MG63 (cell line): ENCODE data around the gene CDCA4. TPM values are rescaled to one million over a fixed set of nuclear protein-coding genes. Genes with fewer than 3 reads are reported as not detected.

Experiments used
- DNase-seq: peaks from one replicate; pipeline ENCODE4 v3.0.0-alpha.2; 2020
- H3K27me3 ChIP-seq: fragments of 250-450 bp; sonication (Bioruptor Pico); 2 replicates; pipeline ENCODE4 v1.5.1; 2020; ENCODE audit warnings: mild to moderate bottlenecking, moderate library complexity
- H3K36me3 ChIP-seq: fragments of 250-450 bp; sonication (Bioruptor Pico); 2 replicates; pipeline ENCODE4 v1.5.1; 2020; ENCODE audit warnings: mild to moderate bottlenecking, moderate library complexity
- H3K4me3 ChIP-seq: fragments of 250-450 bp; sonication (Bioruptor Pico); 2 replicates; pipeline ENCODE4 v1.5.1; 2020; ENCODE audit warnings: mild to moderate bottlenecking, moderate library complexity
- H3K9me3 ChIP-seq: fragments of 250-450 bp; sonication (Bioruptor Pico); 2 replicates; pipeline ENCODE4 v1.5.1; 2020; ENCODE audit warnings: mild to moderate bottlenecking, moderate library complexity
- total RNA-seq: library from RNA; depleted of rRNA; stranded (reverse); fragments of >200 nt; shearing (Covaris generic); gene quantifications from 2 replicates; pipeline ENCODE4 v1.2.3, GENCODE V29; 2014; ENCODE audit warnings: low replicate concordance

Gene CDCA4
- total RNA-seq, 1 experiment from 2014 or later = 49.7 TPM

- no peaks in the 10 kb centered on the region for H3K27me3 ChIP-seq
- DNase-seq = no peak
- peak overlapping the region; percentile 56 for H3K4me3 ChIP-seq
Observed at GRCh38 chr14:104977008-104977680, 43.7 kb downstream of the CDCA4 start.

DNA sequence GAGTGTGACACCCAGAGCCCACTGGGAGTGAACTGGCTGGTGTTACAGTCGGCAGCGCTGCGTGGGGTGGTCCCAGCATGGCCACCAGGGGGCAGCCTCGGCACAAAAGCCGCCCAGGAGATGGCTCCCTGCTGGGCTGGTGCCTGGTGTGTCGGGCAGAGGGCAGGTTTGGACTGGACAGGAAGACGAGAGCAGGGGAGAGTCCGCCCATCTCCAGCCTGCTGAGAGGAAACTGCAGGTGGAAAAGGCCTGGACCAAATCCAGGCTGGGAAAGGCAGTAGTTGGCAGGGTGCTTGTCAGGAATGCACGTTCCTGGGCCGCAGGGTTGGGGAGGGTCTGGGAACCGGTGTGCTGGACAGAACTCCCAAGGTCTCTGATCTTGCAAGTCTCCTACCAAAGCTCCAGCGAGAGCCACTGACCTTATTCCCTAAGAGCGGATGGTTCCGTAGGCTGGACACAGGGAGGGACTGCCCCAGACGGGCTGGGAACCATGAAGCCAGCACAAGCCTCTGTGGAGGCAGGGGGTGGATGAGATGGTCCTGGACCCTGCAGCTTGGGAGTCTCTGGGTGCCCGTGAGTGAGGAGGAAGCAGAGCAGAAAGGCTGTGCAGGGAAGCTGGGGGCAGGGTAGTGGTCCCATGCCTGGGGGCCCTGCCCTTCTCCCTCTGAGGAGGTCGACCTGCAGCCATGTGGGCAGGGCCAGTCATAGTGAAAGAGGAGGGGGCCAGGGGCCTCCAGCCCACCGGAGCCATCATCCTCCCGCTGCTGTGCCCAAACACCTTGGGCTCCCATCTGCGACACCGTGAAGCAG, 44.5 kb downstream of the CDCA4 start:
- H3K4me3 ChIP-seq = no peak overlapping the region; the same call in 1 of the 2 replicates
- DNase-seq = peak; percentile 67
- H3K27me3 ChIP-seq = no peaks in the 10 kb centered on the region
- H3K36me3 ChIP-seq = no peaks in the 10 kb centered on the region
- H3K9me3 ChIP-seq = no peaks in the 10 kb centered on the region

More at GRCh38 chr14:104977008-104977680, 43.7 kb downstream of the CDCA4 start:
- Histone ChIP-seq H3K36me3 (no peaks in the 10 kb centered on the region), H3K9me3 (no peaks in the 10 kb centered on the region)

GRCh38 chr14:104975481-104976197, 45.2 kb downstream of the CDCA4 start:
- Histone ChIP-seq H3K4me3 (no peak overlapping the region), H3K27me3 (no peaks in the 10 kb centered on the region), H3K9me3 (no peaks in the 10 kb centered on the region), H3K36me3 (no peaks in the 10 kb centered on the region)
- DNase-seq = no peak

DNA sequence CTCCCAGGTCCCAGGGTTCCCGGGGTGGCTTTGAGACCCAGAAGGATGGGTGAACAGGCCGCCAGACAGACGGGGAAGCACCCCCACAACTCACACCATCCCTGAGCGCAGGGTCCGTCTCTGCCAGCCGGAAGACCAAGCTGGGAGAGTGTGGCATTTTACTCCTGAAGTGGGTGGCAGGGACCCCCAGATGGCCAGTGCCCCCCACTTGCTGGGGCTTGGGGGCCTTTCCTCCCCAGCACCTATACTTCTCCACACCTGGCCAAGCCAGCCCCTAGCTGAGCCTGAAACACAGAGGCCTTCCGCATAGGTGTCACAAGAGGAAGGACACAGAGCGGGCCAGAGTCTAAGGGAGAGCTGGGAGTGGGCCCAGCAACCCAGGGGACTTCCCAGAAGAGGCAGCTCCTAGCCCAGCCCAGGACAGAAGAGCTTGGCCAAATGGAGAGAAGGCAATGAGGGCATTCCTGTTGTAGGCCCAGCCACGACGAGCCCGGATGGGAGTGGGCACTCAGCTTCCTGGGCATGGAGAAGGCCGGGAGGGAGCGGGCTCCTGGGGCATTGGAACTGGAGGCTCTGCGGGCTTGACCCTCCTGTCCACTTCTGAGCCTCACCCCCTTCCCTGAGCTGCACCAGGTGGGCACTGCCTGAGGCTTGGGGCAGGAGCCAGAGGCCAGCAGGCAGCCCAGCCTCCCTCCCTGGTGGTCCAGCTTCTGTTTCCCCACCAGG, 46.1 kb downstream of the CDCA4 start:
- Histone ChIP-seq H3K27me3 (no peaks in the 10 kb centered on the region), H3K36me3 (no peaks in the 10 kb centered on the region), H3K4me3 (no peak overlapping the region), H3K9me3 (no peaks in the 10 kb centered on the region)
- DNase-seq = no peak

GRCh38 chr14:104974146-104974541, 46.7 kb downstream of the CDCA4 start:
- Histone ChIP-seq H3K9me3 (no peaks in the 10 kb centered on the region), H3K27me3 (no peaks in the 10 kb centered on the region), H3K4me3 (no peak overlapping the region), H3K36me3 (no peaks in the 10 kb centered on the region)
- DNase-seq = no peak

DNA sequence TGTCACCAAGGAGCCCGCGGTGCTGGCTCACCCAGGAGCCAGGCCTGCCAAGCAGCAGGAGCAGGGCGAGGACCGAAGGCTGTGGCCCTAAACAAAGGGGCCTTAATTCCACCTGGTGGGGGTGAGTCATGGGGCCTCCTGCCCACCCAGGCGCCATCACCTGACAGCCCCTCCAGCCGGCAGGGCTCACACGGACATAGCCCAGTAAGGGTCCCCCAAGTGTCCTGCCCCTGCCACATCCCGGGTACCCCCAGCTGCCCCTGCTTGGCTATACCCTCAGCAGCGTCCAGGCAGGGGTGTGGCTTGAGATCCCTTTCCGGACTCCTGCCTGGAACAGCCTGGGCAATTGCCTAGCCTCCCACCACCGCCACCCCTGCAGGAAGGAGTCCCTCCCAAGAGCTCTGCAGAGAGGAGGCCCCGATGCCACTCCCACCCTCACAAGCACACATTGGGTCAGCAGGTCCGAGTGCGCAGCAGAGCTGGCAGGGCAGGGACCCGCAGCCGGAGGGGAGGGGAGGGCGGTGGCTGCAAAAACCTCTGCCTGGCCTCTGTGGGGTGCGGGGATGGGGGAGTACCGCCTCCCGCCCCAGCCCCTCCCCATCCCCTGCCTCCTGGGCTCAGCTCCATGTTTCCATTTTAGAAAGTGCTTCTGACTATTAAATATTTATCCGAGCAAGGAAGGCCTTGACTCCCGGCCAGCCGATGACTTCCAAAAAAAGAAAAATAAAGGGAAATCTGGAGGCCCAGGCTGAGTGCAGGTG, 47.3 kb downstream of the CDCA4 start:
- Histone ChIP-seq H3K36me3 (no peaks in the 10 kb centered on the region), H3K27me3 (no peaks in the 10 kb centered on the region), H3K4me3 (no peak overlapping the region), H3K9me3 (no peaks in the 10 kb centered on the region)
- DNase-seq = peak; percentile 98

DNA sequence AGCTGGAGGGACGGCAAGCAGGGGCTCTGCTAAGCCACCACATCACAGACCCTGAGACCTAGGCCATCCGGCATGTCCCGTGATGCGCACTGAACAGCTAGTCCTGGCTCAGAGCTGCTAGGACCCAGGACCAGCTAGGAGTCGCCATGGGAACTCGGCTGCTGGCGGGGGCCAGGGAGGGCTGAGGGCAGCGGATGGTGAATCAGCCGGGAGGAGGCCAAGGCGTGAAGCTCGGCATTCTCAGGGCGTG, 47.8 kb downstream of the CDCA4 start:
- Histone ChIP-seq H3K9me3 (no peaks in the 10 kb centered on the region), H3K27me3 (no peaks in the 10 kb centered on the region), H3K4me3 (peak overlapping the region; percentile 11; the same call in 1 of the 2 replicates), H3K36me3 (no peaks in the 10 kb centered on the region)
- DNase-seq = peak; percentile 97

GRCh38 chr14:104972301-104973134, 48.4 kb downstream of the CDCA4 start:
- no peaks in the 10 kb centered on the region for H3K9me3 ChIP-seq
- H3K36me3 ChIP-seq = no peaks in the 10 kb centered on the region
- H3K4me3 ChIP-seq = peak overlapping the region; percentile 11; the same call in 1 of the 2 replicates
- peak; percentile 90 for DNase-seq
- no peaks in the 10 kb centered on the region for H3K27me3 ChIP-seq

- Histone ChIP-seq H3K4me3 (no peak overlapping the region), H3K27me3 (no peaks in the 10 kb centered on the region), H3K36me3 (no peaks in the 10 kb centered on the region), H3K9me3 (no peaks in the 10 kb centered on the region)
- no peak for DNase-seq
Observed at GRCh38 chr14:104971447-104972240, 49.2 kb downstream of the CDCA4 start.

- H3K27me3 ChIP-seq = no peaks in the 10 kb centered on the region
- H3K4me3 ChIP-seq = no peak overlapping the region
- H3K9me3 ChIP-seq = no peaks in the 10 kb centered on the region
- no peaks in the 10 kb centered on the region for H3K36me3 ChIP-seq
- peak; percentile 90 for DNase-seq
Observed at GRCh38 chr14:104970231-104971068, 50.4 kb downstream of the CDCA4 start.

GRCh38 chr14:104969741-104970230, 51.1 kb downstream of the CDCA4 start:
- no peak overlapping the region for H3K4me3 ChIP-seq
- no peaks in the 10 kb centered on the region for H3K27me3 ChIP-seq
- no peak for DNase-seq
- H3K9me3 ChIP-seq = no peaks in the 10 kb centered on the region
- no peaks in the 10 kb centered on the region for H3K36me3 ChIP-seq

GRCh38 chr14:104968541-104969401, 52.1 kb downstream of the CDCA4 start:
- H3K4me3 ChIP-seq = no peak overlapping the region
- H3K27me3 ChIP-seq = no peaks in the 10 kb centered on the region
- H3K9me3 ChIP-seq = no peaks in the 10 kb centered on the region
- DNase-seq = no peak
- H3K36me3 ChIP-seq = no peaks in the 10 kb centered on the region

DNA sequence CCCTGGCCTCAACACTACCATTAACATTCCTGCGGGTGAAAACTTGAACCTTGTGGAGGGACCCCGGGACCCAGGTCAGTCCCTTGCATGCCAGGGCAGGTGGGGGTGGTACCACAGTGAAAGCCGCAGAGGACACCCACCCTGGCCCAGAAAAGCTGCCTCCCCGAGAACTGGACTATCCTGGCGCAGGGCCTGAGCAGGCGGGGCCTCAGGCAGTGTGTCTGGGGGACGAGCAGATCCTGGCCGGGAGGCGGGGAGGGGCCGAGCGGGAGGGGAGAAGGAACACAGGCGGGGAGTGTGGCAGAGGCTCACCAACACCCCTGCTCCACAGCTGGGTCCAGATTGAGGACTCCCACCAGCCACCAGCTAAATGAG, 52.7 kb downstream of the CDCA4 start:
- Histone ChIP-seq H3K4me3 (no peak overlapping the region), H3K27me3 (no peaks in the 10 kb centered on the region), H3K9me3 (no peaks in the 10 kb centered on the region), H3K36me3 (no peaks in the 10 kb centered on the region)
- no peak for DNase-seq
